IMR-90 (cell line): ENCODE results near the gene CES3. TPM values are rescaled to one million over a fixed set of nuclear protein-coding genes. Genes with fewer than 3 reads are reported as not detected.

Experiments used
- ATAC-seq: fragments of 200-7000 bp; cut with Tn5 transposase; 2 replicates; pipeline ENCODE4 v1.9.1; 2020; ENCODE audit warnings: low read depth, mild to moderate bottlenecking, moderate library complexity
- BruUV-seq: library from RNA; stranded (reverse); fragments of 400-500 nt; replicated peaks from 2 replicates; lab custom pipeline; 2021; lab: Mats Ljungman, UMichigan
- CTCF ChIA-PET: fragments of 300-600 bp; formaldehyde crosslinking; extraction: SDS; loops from one replicate; lab custom pipeline; 2021; ENCODE audit warnings: antibody characterized with exemption; lab: Yijun Ruan, JAX
- POLR2A ChIA-PET: fragments of 300-600 bp; sonication (Branson Sonifier 250); formaldehyde crosslinking; loops from one replicate; lab custom pipeline; 2022; ENCODE audit warnings: antibody characterized with exemption; ENCODE audit not compliant: unreplicated experiment; lab: Charles Lee
- DNase-seq: peaks from one replicate; pipeline ENCODE4 v3.0.0; 2013
- H2AFZ ChIP-seq: replicated peaks from 2 replicates; pipeline ENCODE3; 2013; ENCODE audit warnings: low read length, mild to moderate bottlenecking; ENCODE audit not compliant: poor library complexity
- H2AK5ac ChIP-seq: 2 replicates; pipeline ENCODE4 v1.6.1; 2013; ENCODE audit warnings: low read depth, low read length, inconsistent platforms
- H2AK9ac ChIP-seq: replicated peaks from 2 replicates; pipeline ENCODE3; 2013; ENCODE audit warnings: mild to moderate bottlenecking, low read depth, low read length, moderate library complexity; ENCODE audit not compliant: poor library complexity
- H2BK120ac ChIP-seq: 2 replicates; pipeline ENCODE4 v1.6.1; 2013; ENCODE audit warnings: low read depth, low read length, inconsistent platforms
- H2BK15ac ChIP-seq: 3 replicates; pipeline ENCODE4 v1.6.1; 2013; ENCODE audit warnings: low read depth, low read length, inconsistent platforms
- H2BK20ac ChIP-seq: 2 replicates; pipeline ENCODE4 v1.6.1; 2013; ENCODE audit warnings: low read depth, mild to moderate bottlenecking, inconsistent platforms, low read length, moderate library complexity
- H2BK5ac ChIP-seq: 2 replicates; pipeline ENCODE4 v1.6.1; 2013; ENCODE audit warnings: mild to moderate bottlenecking, low read depth, low read length, inconsistent platforms; ENCODE audit not compliant: poor library complexity, severe bottlenecking
- H3K14ac ChIP-seq: replicated peaks from 2 replicates; pipeline ENCODE4 v1.6.1; 2013; ENCODE audit warnings: low read depth, low read length, inconsistent platforms
- H3K18ac ChIP-seq: 2 replicates; pipeline ENCODE4 v1.6.1; 2013; ENCODE audit warnings: low read depth, low read length, control low read depth
- H3K23ac ChIP-seq: 2 replicates; pipeline ENCODE4 v1.6.1; 2013; ENCODE audit warnings: low read depth, low read length, inconsistent platforms
- H3K27ac ChIP-seq: 2 replicates; pipeline ENCODE4 v1.5.1; 2013; ENCODE audit warnings: mild to moderate bottlenecking, control low read depth, low read length; ENCODE audit not compliant: insufficient read depth
- H3K27me3 ChIP-seq: 2 replicates; pipeline ENCODE4 v1.6.1; 2013; ENCODE audit warnings: low read length; ENCODE audit not compliant: control insufficient read depth, insufficient read depth
- H3K36me3 ChIP-seq: 2 replicates; pipeline ENCODE4 v1.6.1; 2013; ENCODE audit warnings: low read length, mixed read lengths; ENCODE audit not compliant: control insufficient read depth, insufficient read depth
- H3K4ac ChIP-seq: 2 replicates; pipeline ENCODE4 v1.6.1; 2013; ENCODE audit warnings: low read depth, low read length, inconsistent platforms
- H3K4me1 ChIP-seq: 2 replicates; pipeline ENCODE4 v1.6.1; 2013; ENCODE audit warnings: low read length, mixed read lengths; ENCODE audit not compliant: control insufficient read depth, insufficient read depth
- H3K4me2 ChIP-seq: 2 replicates; pipeline ENCODE4 v1.6.1; 2013; ENCODE audit warnings: low read depth, mild to moderate bottlenecking, control low read depth, low read length, moderate library complexity
- H3K4me3 ChIP-seq: 2 replicates; pipeline ENCODE4 v1.5.1; 2013; ENCODE audit warnings: low read depth, mild to moderate bottlenecking, control low read depth, low read length, moderate library complexity; ENCODE audit not compliant: insufficient read depth
- H3K56ac ChIP-seq: 2 replicates; pipeline ENCODE4 v1.6.1; 2013; ENCODE audit warnings: low read length, inconsistent platforms; ENCODE audit not compliant: insufficient read depth; ENCODE audit errors: extremely low read depth
- H3K79me1 ChIP-seq, 2 experiments: 2 replicates each; pipeline ENCODE4 v1.6.1; 2013; ENCODE audit warnings: low read length in 2 of 2, inconsistent platforms in 1 of 2, low read depth in 1 of 2
- H3K9ac ChIP-seq: 2 replicates; pipeline ENCODE4 v1.6.1; 2013; ENCODE audit warnings: low read depth, low read length, control low read depth
- H3K9me1 ChIP-seq: 2 replicates; pipeline ENCODE4 v1.6.1; 2013; ENCODE audit warnings: low read length, inconsistent platforms; ENCODE audit not compliant: insufficient read depth
- H3K9me3 ChIP-seq: 2 replicates; pipeline ENCODE4 v1.6.1; 2013; ENCODE audit warnings: low read length; ENCODE audit not compliant: control insufficient read depth, insufficient read depth
- H4K20me1 ChIP-seq: 2 replicates; pipeline ENCODE4 v1.6.1; 2013; ENCODE audit warnings: low read length, inconsistent platforms; ENCODE audit not compliant: insufficient read depth
- H4K5ac ChIP-seq: 2 replicates; pipeline ENCODE4 v1.6.1; 2013; ENCODE audit warnings: mild to moderate bottlenecking, low read depth, low read length, control low read depth
- H4K8ac ChIP-seq, 2 experiments: 2 replicates each; pipeline ENCODE4 v1.6.1; 2013; ENCODE audit warnings: low read depth in 2 of 2, low read length in 2 of 2, control low read depth in 1 of 2, inconsistent platforms in 1 of 2
- H4K91ac ChIP-seq: 2 replicates; pipeline ENCODE4 v1.6.1; 2013; ENCODE audit warnings: low read depth, low read length, inconsistent platforms; ENCODE audit not compliant: insufficient read depth
- BHLHE40 ChIP-seq: fragments of 150-350 bp; IDR thresholded peaks from 2 replicates; pipeline ENCODE4 v1.6.1; 2016; ENCODE audit warnings: mild to moderate bottlenecking, low read depth, low read length
- CEBPB ChIP-seq: IDR thresholded peaks from 2 replicates; pipeline ENCODE4 v1.6.1; 2012; ENCODE audit warnings: low read depth, low read length, improper control_type of control experiment
- CHD1 ChIP-seq: IDR thresholded peaks from 2 replicates; pipeline ENCODE4 v1.6.1; 2012; ENCODE audit warnings: low read depth, low read length, improper control_type of control experiment
- FOS ChIP-seq: fragments of 150-350 bp; IDR thresholded peaks from 2 replicates; pipeline ENCODE4 v1.6.1; 2016; ENCODE audit warnings: low read depth, low read length
- MAFK ChIP-seq: IDR thresholded peaks from 2 replicates; pipeline ENCODE4 v1.6.1; 2012; ENCODE audit warnings: low read depth, low read length, improper control_type of control experiment
- MAZ ChIP-seq: IDR thresholded peaks from 2 replicates; pipeline ENCODE4 v1.6.1; 2012; ENCODE audit warnings: low read depth, mild to moderate bottlenecking, low read length, improper control_type of control experiment, moderate library complexity, borderline replicate concordance
- MXI1 ChIP-seq: IDR thresholded peaks from 2 replicates; pipeline ENCODE4 v1.6.1; 2012; ENCODE audit warnings: low read depth, mild to moderate bottlenecking, low read length, moderate library complexity, borderline replicate concordance
- NFE2L2 ChIP-seq: fragments of 150-350 bp; IDR thresholded peaks from 2 replicates; pipeline ENCODE4 v1.6.1; 2016; ENCODE audit warnings: low read depth, mild to moderate bottlenecking, low read length
- POLR2A ChIP-seq: IDR thresholded peaks from 2 replicates; pipeline ENCODE4 v1.6.1; 2012; ENCODE audit warnings: mild to moderate bottlenecking, low read depth, low read length
- RAD21 ChIP-seq: IDR thresholded peaks from 2 replicates; pipeline ENCODE4 v1.6.1; 2012; ENCODE audit warnings: low read length, improper control_type of control experiment
- RCOR1 ChIP-seq: IDR thresholded peaks from 2 replicates; pipeline ENCODE4 v1.6.1; 2012; ENCODE audit warnings: mild to moderate bottlenecking, low read length, improper control_type of control experiment; ENCODE audit not compliant: insufficient replicate concordance
- RFX5 ChIP-seq: IDR thresholded peaks from 2 replicates; pipeline ENCODE4 v1.8.0; 2012; ENCODE audit warnings: low read depth, mild to moderate bottlenecking, low read length, moderate library complexity
- SMC3 ChIP-seq: fragments of 150-350 bp; IDR thresholded peaks from 2 replicates; pipeline ENCODE4 v1.6.1; 2016; ENCODE audit warnings: low read depth, mild to moderate bottlenecking, antibody characterized with exemption, low read length, moderate library complexity
- WGBS, 2 experiments: methylation state at CpG; one replicate each; pipeline versions ENCODE4 v1.1.5 to v1.1.7; 2013; ENCODE audit warnings: missing lambda C conversion rate in 2 of 2; ENCODE audit not compliant: insufficient read length in 1 of 2; ENCODE audit errors: extremely low coverage in 2 of 2; 5-methylcytosine and 5-hydroxymethylcytosine counted together
- dilution Hi-C: fragments of 300-500 bp; cut with HindIII; formaldehyde crosslinking; loops from one replicate; pipeline ENCODE4 v1.14.3; 2018; ENCODE audit warnings: low sequenced_read_pairs; ENCODE audit not compliant: unreplicated experiment
- in situ Hi-C: fragments of 300-500 bp; cut with MboI; formaldehyde crosslinking; loops from 3 replicates; pipeline ENCODE4 v1.14.3; 2019; ENCODE audit warnings: low sequenced_read_pairs, inconsistent platforms, mixed read lengths
- intact Hi-C: fragments of 100-400 bp; cut with micrococcal nuclease; formaldehyde crosslinking; loops from 2 replicates; pipeline ENCODE4 v1.10.0; 2022
- polyA plus RNA-seq, 3 experiments: library from polyadenylated mRNA; depleted of rRNA; stranded (reverse); fragments of >200 nt; gene quantifications; 2 replicates each; pipeline ENCODE4 v1.2.3, GENCODE V29; 2012; ENCODE audit warnings: low replicate concordance in 1 of 3
- total RNA-seq: library from RNA; depleted of rRNA; stranded (reverse); fragments of >200 nt; gene quantifications from 2 replicates; pipeline ENCODE4 v1.2.3, GENCODE V29; 2012
- TF ChIP-seq, protein P1 (sequence below): conservative IDR thresholded peaks from 2 replicates; pipeline ENCODE4 v1.5.1; 2012; ENCODE audit warnings: mild to moderate bottlenecking, low read depth, low read length, improper control_type of control experiment
- TF ChIP-seq, protein P2 (sequence below): fragments of 150-350 bp; IDR thresholded peaks from 2 replicates; pipeline ENCODE4 v1.6.1; 2016; ENCODE audit warnings: low read depth, mild to moderate bottlenecking, low read length, moderate library complexity, borderline replicate concordance
- TF ChIP-seq, protein P3 (sequence below): fragments of 150-350 bp; IDR thresholded peaks from 2 replicates; pipeline ENCODE4 v1.6.1; 2017; ENCODE audit warnings: mild to moderate bottlenecking, antibody characterized with exemption, low read length, low read depth

Gene CES3
- total and polyA plus RNA-seq, 2 of the 4 experiments (the other 2 are of a cell fraction) = 0.03 TPM; not detected in 1

DNA sequence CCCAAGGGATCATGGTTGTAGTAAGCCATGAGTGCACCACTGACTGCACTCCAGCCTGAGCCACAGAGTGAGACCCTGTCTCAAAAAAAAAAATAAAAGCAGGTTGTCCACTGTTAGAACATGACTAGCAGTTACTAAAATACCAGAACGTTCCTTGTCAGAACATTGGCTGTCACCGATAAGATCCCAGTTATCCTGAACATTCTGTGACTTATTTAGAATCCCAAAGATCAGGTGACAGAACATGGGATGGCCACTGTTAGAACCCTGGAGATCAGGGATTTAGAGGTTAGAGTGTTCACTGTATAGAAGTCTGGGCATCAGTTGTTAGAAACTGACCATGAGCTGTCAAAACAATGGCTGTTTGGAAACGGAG, 35.9 kb downstream of the CES3 start:
- peaks cover 6% of the 10 kb centered on the region; the same call in 1 of the 2 replicates for H3K4me1 ChIP-seq
- no peak overlapping the region for H3K4me2 ChIP-seq
- H2BK120ac ChIP-seq = no peak overlapping the region
- ChIA-PET POLR2A (no interaction called here), CTCF (no interaction called here)
- intact Hi-C loops (no loop called here), dilution Hi-C loops (no loop called here), in situ Hi-C loops (no loop called here)
- no peak overlapping the region for H3K4ac ChIP-seq
- no peak overlapping the region for H3K56ac ChIP-seq
- no peak overlapping the region for H3K14ac ChIP-seq
- H3K9me3 ChIP-seq = no peaks in the 10 kb centered on the region
- ATAC-seq (no peak), DNase-seq (no peak)
- H3K4me3 ChIP-seq = no peak overlapping the region
- 38% methylated on average over 1 of the region's 3 CpGs; no CpG with 5 or more reads in 1 of the 2 experiments for WGBS, 2 experiments
- no peaks in the 10 kb centered on the region for H3K36me3 ChIP-seq
- BruUV-seq = no TSS peak
- no peak overlapping the region for H2BK5ac ChIP-seq
- H4K5ac ChIP-seq = no peak overlapping the region
- no peaks in the 10 kb centered on the region for H3K79me1 ChIP-seq
- no peak overlapping the region for H3K23ac ChIP-seq
- H3K9me1 ChIP-seq = peaks cover 4% of the 10 kb centered on the region
- no peak overlapping the region for H4K91ac ChIP-seq
- no peak overlapping the region for H3K18ac ChIP-seq
- no peak overlapping the region for H3K27ac ChIP-seq
- no peak overlapping the region for H2AK9ac ChIP-seq
- TF ChIP-seq RAD21 (no peak), BHLHE40 (no peak), POLR2A (no peak), MAFK (no peak), SMC3 (no peak), MAZ (no peak), NFE2L2 (no peak), CEBPB (no peak), RFX5 (no peak), CHD1 (no peak), MXI1 (no peak), FOS (no peak), RCOR1 (no peak)
- TF ChIP-seq, protein P1, sequence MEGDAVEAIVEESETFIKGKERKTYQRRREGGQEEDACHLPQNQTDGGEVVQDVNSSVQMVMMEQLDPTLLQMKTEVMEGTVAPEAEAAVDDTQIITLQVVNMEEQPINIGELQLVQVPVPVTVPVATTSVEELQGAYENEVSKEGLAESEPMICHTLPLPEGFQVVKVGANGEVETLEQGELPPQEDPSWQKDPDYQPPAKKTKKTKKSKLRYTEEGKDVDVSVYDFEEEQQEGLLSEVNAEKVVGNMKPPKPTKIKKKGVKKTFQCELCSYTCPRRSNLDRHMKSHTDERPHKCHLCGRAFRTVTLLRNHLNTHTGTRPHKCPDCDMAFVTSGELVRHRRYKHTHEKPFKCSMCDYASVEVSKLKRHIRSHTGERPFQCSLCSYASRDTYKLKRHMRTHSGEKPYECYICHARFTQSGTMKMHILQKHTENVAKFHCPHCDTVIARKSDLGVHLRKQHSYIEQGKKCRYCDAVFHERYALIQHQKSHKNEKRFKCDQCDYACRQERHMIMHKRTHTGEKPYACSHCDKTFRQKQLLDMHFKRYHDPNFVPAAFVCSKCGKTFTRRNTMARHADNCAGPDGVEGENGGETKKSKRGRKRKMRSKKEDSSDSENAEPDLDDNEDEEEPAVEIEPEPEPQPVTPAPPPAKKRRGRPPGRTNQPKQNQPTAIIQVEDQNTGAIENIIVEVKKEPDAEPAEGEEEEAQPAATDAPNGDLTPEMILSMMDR = no peak
- TF ChIP-seq, protein P2, sequence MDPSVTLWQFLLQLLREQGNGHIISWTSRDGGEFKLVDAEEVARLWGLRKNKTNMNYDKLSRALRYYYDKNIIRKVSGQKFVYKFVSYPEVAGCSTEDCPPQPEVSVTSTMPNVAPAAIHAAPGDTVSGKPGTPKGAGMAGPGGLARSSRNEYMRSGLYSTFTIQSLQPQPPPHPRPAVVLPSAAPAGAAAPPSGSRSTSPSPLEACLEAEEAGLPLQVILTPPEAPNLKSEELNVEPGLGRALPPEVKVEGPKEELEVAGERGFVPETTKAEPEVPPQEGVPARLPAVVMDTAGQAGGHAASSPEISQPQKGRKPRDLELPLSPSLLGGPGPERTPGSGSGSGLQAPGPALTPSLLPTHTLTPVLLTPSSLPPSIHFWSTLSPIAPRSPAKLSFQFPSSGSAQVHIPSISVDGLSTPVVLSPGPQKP = no peak
- TF ChIP-seq, protein P3, sequence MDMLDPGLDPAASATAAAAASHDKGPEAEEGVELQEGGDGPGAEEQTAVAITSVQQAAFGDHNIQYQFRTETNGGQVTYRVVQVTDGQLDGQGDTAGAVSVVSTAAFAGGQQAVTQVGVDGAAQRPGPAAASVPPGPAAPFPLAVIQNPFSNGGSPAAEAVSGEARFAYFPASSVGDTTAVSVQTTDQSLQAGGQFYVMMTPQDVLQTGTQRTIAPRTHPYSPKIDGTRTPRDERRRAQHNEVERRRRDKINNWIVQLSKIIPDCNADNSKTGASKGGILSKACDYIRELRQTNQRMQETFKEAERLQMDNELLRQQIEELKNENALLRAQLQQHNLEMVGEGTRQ = no peak
- H2BK20ac ChIP-seq = no peak overlapping the region
- H2AFZ ChIP-seq = no peak overlapping the region
- no peak overlapping the region for H2AK5ac ChIP-seq
- H3K9ac ChIP-seq = no peak overlapping the region
- no peak overlapping the region for H4K8ac ChIP-seq
- H3K27me3 ChIP-seq = peaks cover 17% of the 10 kb centered on the region
- no peak overlapping the region for H2BK15ac ChIP-seq
- H4K20me1 ChIP-seq = no peaks in the 10 kb centered on the region
